Naive B cell (primary cell): ENCODE results near the gene MED29. TPM values are rescaled to one million over a fixed set of nuclear protein-coding genes. Genes with fewer than 3 reads are reported as not detected.

Experiments used
- ATAC-seq, 2 donors: fragments of 150-1000 bp; cut with Tn5 transposase; 2 replicates each; pipeline ENCODE4 v1.10.0; 2021; ENCODE audit warnings: low read depth in 2 of 2, mild to moderate bottlenecking in 2 of 2, moderate library complexity in 2 of 2
- DNase-seq: peaks from one replicate; pipeline ENCODE4 v3.0.0; 2022
- H3K27ac Mint-ChIP-seq, 6 donors: one replicate each; pipeline ENCODE4 v1.8.0; 2020 to 2022; ENCODE audit warnings: mild to moderate bottlenecking in 6 of 6, mixed read lengths in 6 of 6, moderate library complexity in 5 of 6, inconsistent platforms in 2 of 6
- H3K27me3 Mint-ChIP-seq, 3 donors: one replicate each; pipeline ENCODE4 v1.8.0; 2021 to 2022; ENCODE audit warnings: mixed read lengths in 3 of 3, mild to moderate bottlenecking in 1 of 3
- H3K36me3 Mint-ChIP-seq, 2 donors: one replicate each; pipeline ENCODE4 v1.8.0; 2020 to 2022; ENCODE audit warnings: mixed read lengths in 2 of 2, inconsistent platforms in 1 of 2, mild to moderate bottlenecking in 1 of 2
- H3K4me1 Mint-ChIP-seq, 3 donors: one replicate each; pipeline ENCODE4 v1.8.0; 2020 to 2022; ENCODE audit warnings: mixed read lengths in 3 of 3, inconsistent platforms in 1 of 3, mild to moderate bottlenecking in 1 of 3, moderate library complexity in 1 of 3
- H3K4me3 Mint-ChIP-seq, 8 donors: one replicate each; pipeline ENCODE4 v1.8.0; 2020 to 2022; ENCODE audit warnings: mild to moderate bottlenecking in 8 of 8, mixed read lengths in 8 of 8, moderate library complexity in 8 of 8, inconsistent platforms in 2 of 8
- H3K9me3 Mint-ChIP-seq, 7 donors: one replicate each; pipeline ENCODE4 v1.8.0; 2020 to 2022; ENCODE audit warnings: mixed read lengths in 7 of 7, mild to moderate bottlenecking in 5 of 7, inconsistent platforms in 2 of 7, moderate library complexity in 1 of 7
- polyA plus RNA-seq, 6 donors: library from polyadenylated mRNA; unstranded; fragments of 300-500 nt; fragmentation: Illumina TruSeq; gene quantifications; one replicate each; pipeline ENCODE4 v1.2.3, GENCODE V29; 2021; ENCODE audit warnings: low read depth in 6 of 6

The MED29 gene
- polyA plus RNA-seq, 6 donors from 2014 or later: 31.9 to 68.1 (median 57.5) TPM

- H3K27me3 Mint-ChIP-seq: peaks cover 0 to 2% (median 0%) of the 10 kb centered on the region in 3 donors
- H3K27ac Mint-ChIP-seq: peak within 1 kb of the TSS; percentile 98 to 100 (median 100)
- ATAC-seq (peak; percentile 14 to 20), DNase-seq (peak; percentile 85)
- peaks cover 0 to 1% (median 0%) of the 10 kb centered on the region in 7 donors for H3K9me3 Mint-ChIP-seq
- H3K36me3 Mint-ChIP-seq: peaks cover 13 to 18% of the 10 kb centered on the region in 2 donors
- H3K4me1 Mint-ChIP-seq: peaks cover 54 to 81% (median 58%) of the 10 kb centered on the region in 3 donors
- peak within 1 kb of the TSS; percentile 83 to 98 (median 97) for H3K4me3 Mint-ChIP-seq
Observed at GRCh38 chr19:39406656-39407409, 15.7 kb downstream of the MED29 start, which contains the start of gene ZFP36. ZFP36 (plus strand) TSS chr19:39406847; CDS start chr19:39406905, 58 bp downstream.

- H3K27me3 Mint-ChIP-seq: peaks cover 0 to 7% (median 0%) of the 10 kb centered on the region in 3 donors
- peak overlapping the region; percentile 98 to 100 (median 100) for H3K27ac Mint-ChIP-seq
- H3K4me1 Mint-ChIP-seq: peaks cover 54 to 81% (median 55%) of the 10 kb centered on the region in 3 donors
- DNase-seq: no peak
- H3K4me3 Mint-ChIP-seq: peak overlapping the region; percentile 83 to 98 (median 97)
- H3K36me3 Mint-ChIP-seq: peaks cover 13 to 18% of the 10 kb centered on the region in 2 donors
- ATAC-seq: no peak
- peaks cover 0 to 2% (median 1%) of the 10 kb centered on the region in 7 donors for H3K9me3 Mint-ChIP-seq
Observed at GRCh38 chr19:39407410-39407659, 16.2 kb downstream of the MED29 start.

- Mint-ChIP-seq H3K36me3 (peaks cover 13 to 18% of the 10 kb centered on the region in 2 donors), H3K4me3 (peak overlapping the region; percentile 83 to 98 (median 97)), H3K4me1 (peaks cover 49 to 76% (median 55%) of the 10 kb centered on the region in 3 donors), H3K27ac (peak overlapping the region; percentile 98 to 100 (median 100)), H3K9me3 (peaks cover 0 to 2% (median 1%) of the 10 kb centered on the region in 7 donors), H3K27me3 (peaks cover 0 to 7% (median 0%) of the 10 kb centered on the region in 3 donors)
- peak; percentile 79 for DNase-seq
- peak; percentile 1 to 2 for ATAC-seq
Observed at GRCh38 chr19:39407660-39408391, 16.6 kb downstream of the MED29 start.

- peak overlapping the region; percentile 83 to 98 (median 97) for H3K4me3 Mint-ChIP-seq
- peaks cover 0 to 7% (median 0%) of the 10 kb centered on the region in 3 donors for H3K27me3 Mint-ChIP-seq
- H3K9me3 Mint-ChIP-seq: peaks cover 0 to 2% (median 1%) of the 10 kb centered on the region in 7 donors
- DNase-seq (no peak), ATAC-seq (no peak)
- H3K27ac Mint-ChIP-seq: peak overlapping the region; percentile 98 to 100 (median 100)
- peaks cover 48 to 73% (median 54%) of the 10 kb centered on the region in 3 donors for H3K4me1 Mint-ChIP-seq
- peaks cover 13 to 18% of the 10 kb centered on the region in 2 donors for H3K36me3 Mint-ChIP-seq
Observed at GRCh38 chr19:39408392-39409207, 17.4 kb downstream of the MED29 start.

GRCh38 chr19:39409208-39410016, 18.2 kb downstream of the MED29 start:
- Mint-ChIP-seq H3K27ac (peak overlapping the region; percentile 98 to 100 (median 100)), H3K9me3 (peaks cover 0 to 2% (median 1%) of the 10 kb centered on the region in 7 donors), H3K27me3 (peaks cover 0 to 7% (median 0%) of the 10 kb centered on the region in 3 donors), H3K36me3 (peaks cover 13 to 18% of the 10 kb centered on the region in 2 donors), H3K4me1 (peaks cover 56 to 73% (median 57%) of the 10 kb centered on the region in 3 donors), H3K4me3 (peak overlapping the region; percentile 83 to 99 (median 98))
- DNase-seq (peak; percentile 81), ATAC-seq (peak; percentile 5)

- Mint-ChIP-seq H3K9me3 (peaks cover 0 to 2% (median 1%) of the 10 kb centered on the region in 7 donors), H3K4me1 (peaks cover 52 to 75% (median 56%) of the 10 kb centered on the region in 3 donors), H3K27me3 (peaks cover 0 to 7% (median 0%) of the 10 kb centered on the region in 3 donors), H3K36me3 (peaks cover 13 to 18% of the 10 kb centered on the region in 2 donors), H3K4me3 (peak overlapping the region; percentile 83 to 99 (median 96)), H3K27ac (peak overlapping the region; percentile 98 to 100 (median 100))
- ATAC-seq: peak; percentile 33 to 37
- DNase-seq: peak; percentile 93
Observed at GRCh38 chr19:39410017-39410830, 19.0 kb downstream of the MED29 start.

GRCh38 chr19:39410831-39411080, 19.6 kb downstream of the MED29 start:
- peak overlapping the region; percentile 98 to 100 (median 100) for H3K27ac Mint-ChIP-seq
- H3K4me1 Mint-ChIP-seq: peaks cover 47 to 74% (median 55%) of the 10 kb centered on the region in 3 donors
- peaks cover 0 to 2% (median 1%) of the 10 kb centered on the region in 7 donors for H3K9me3 Mint-ChIP-seq
- peaks cover 13 to 18% of the 10 kb centered on the region in 2 donors for H3K36me3 Mint-ChIP-seq
- DNase-seq (no peak), ATAC-seq (no peak)
- H3K27me3 Mint-ChIP-seq: peaks cover 0 to 7% (median 0%) of the 10 kb centered on the region in 3 donors
- H3K4me3 Mint-ChIP-seq: peak overlapping the region; percentile 83 to 99 (median 96)

GRCh38 chr19:39411081-39411831, 20.1 kb downstream of the MED29 start:
- H3K4me3 Mint-ChIP-seq: peak overlapping the region; percentile 83 to 99 (median 96)
- H3K36me3 Mint-ChIP-seq: peaks cover 13 to 18% of the 10 kb centered on the region in 2 donors
- peaks cover 0 to 2% (median 1%) of the 10 kb centered on the region in 7 donors for H3K9me3 Mint-ChIP-seq
- DNase-seq: peak; percentile 45
- peak overlapping the region; percentile 98 to 100 (median 100) for H3K27ac Mint-ChIP-seq
- H3K4me1 Mint-ChIP-seq: peaks cover 42 to 70% (median 51%) of the 10 kb centered on the region in 3 donors
- ATAC-seq: no peak
- peaks cover 0 to 7% (median 0%) of the 10 kb centered on the region in 3 donors for H3K27me3 Mint-ChIP-seq

GRCh38 chr19:39411832-39412099, 20.6 kb downstream of the MED29 start:
- Mint-ChIP-seq H3K36me3 (peaks cover 13 to 18% of the 10 kb centered on the region in 2 donors), H3K4me3 (peak overlapping the region; percentile 83 to 99 (median 96)), H3K4me1 (peaks cover 41 to 68% (median 49%) of the 10 kb centered on the region in 3 donors), H3K27ac (peak overlapping the region; percentile 98 to 100 (median 100)), H3K9me3 (peaks cover 0 to 2% (median 1%) of the 10 kb centered on the region in 7 donors), H3K27me3 (peaks cover 0 to 7% (median 0%) of the 10 kb centered on the region in 3 donors)
- DNase-seq: peak; percentile 93
- ATAC-seq: peak; percentile 28 to 31

- DNase-seq (peak; percentile 98), ATAC-seq (peak; percentile 56 to 58)
- Mint-ChIP-seq H3K27ac (peak within 1 kb of the TSS; percentile 98 to 100 (median 100)), H3K27me3 (peaks cover 0 to 7% (median 0%) of the 10 kb centered on the region in 3 donors), H3K9me3 (peaks cover 0 to 2% (median 1%) of the 10 kb centered on the region in 7 donors), H3K36me3 (peaks cover 8 to 18% of the 10 kb centered on the region in 2 donors), H3K4me3 (peak within 1 kb of the TSS; percentile 83 to 99 (median 96)), H3K4me1 (peaks cover 41 to 63% (median 51%) of the 10 kb centered on the region in 3 donors)
Observed at GRCh38 chr19:39412100-39412866, 21.1 kb downstream of the MED29 start, which contains the start of gene PLEKHG2. PLEKHG2 (plus strand) TSS chr19:39412669; CDS start chr19:39414087, 1,418 bp downstream.
